Neutrophil (primary cell): ENCODE data around the gene TTLL9.

ENCODE experiments used
- H3K27ac ChIP-seq: fragments of 200-600 bp; sonication (generic); 2 replicates; pipeline ENCODE4 v1.5.1; 2016; ENCODE audit warnings: mild to moderate bottlenecking, moderate library complexity
- H3K27me3 ChIP-seq: fragments of 200-600 bp; sonication (generic); 2 replicates; pipeline ENCODE4 v1.6.0; 2016; ENCODE audit warnings: mild to moderate bottlenecking
- H3K36me3 ChIP-seq: fragments of 200-600 bp; sonication (generic); 2 replicates; pipeline ENCODE4 v1.5.1; 2017
- H3K4me1 ChIP-seq, 2 experiments: fragments of 200-600 bp in 1 of 2; sonication (generic) in 1 of 2; 1 replicate in 1 of 2; 2 replicates in 1 of 2; pipeline versions ENCODE4 v1.5.1 to v1.6.1; 2013 to 2016; ENCODE audit warnings: low read depth in 1 of 2, low read length in 1 of 2, mild to moderate bottlenecking in 1 of 2, moderate library complexity in 1 of 2; ENCODE audit not compliant: control insufficient read depth in 1 of 2, insufficient read depth in 1 of 2
- H3K4me3 ChIP-seq, 2 experiments: fragments of 200-600 bp in 1 of 2; sonication (generic) in 1 of 2; 1 replicate in 1 of 2; 2 replicates in 1 of 2; pipeline ENCODE4 v1.5.1; 2013 to 2016; ENCODE audit warnings: low read depth in 1 of 2, low read length in 1 of 2, mild to moderate bottlenecking in 1 of 2, moderate library complexity in 1 of 2
- H3K9me3 ChIP-seq: fragments of 200-600 bp; sonication (generic); 2 replicates; pipeline ENCODE4 v1.5.1; 2016
- CTCF ChIP-seq: fragments of 200-600 bp; sonication (generic); IDR thresholded peaks from 2 replicates; pipeline ENCODE4 v1.5.1; 2016; ENCODE audit warnings: antibody characterized with exemption

The TTLL9 gene

GRCh38 chr20:31871618-31871954 is 1.2 kb downstream of the TTLL9 start:
- H3K4me3 ChIP-seq: no peak overlapping the region
- H3K27ac ChIP-seq: no peak overlapping the region

GRCh38 chr20:31872406-31872805 is 2.0 kb downstream of the TTLL9 start:
- H3K4me3 ChIP-seq: no peak overlapping the region
- TF ChIP-seq CTCF: no peak

More at GRCh38 chr20:31871618-31871954, 1.2 kb downstream of the TTLL9 start:
- peaks cover 66% of the 10 kb centered on the region for H3K27me3 ChIP-seq
- no peaks in the 10 kb centered on the region for H3K9me3 ChIP-seq
- no peaks in the 10 kb centered on the region for H3K36me3 ChIP-seq
- no peak for TF ChIP-seq CTCF
- H3K4me1 ChIP-seq: peaks cover 11 to 29% of the 10 kb centered on the region in 2 experiments

GRCh38 chr20:31875671-31876070 is 5.2 kb downstream of the TTLL9 start:
- Histone ChIP-seq H3K27ac (no peak overlapping the region), H3K27me3 (peaks cover 43% of the 10 kb centered on the region), H3K36me3 (no peaks in the 10 kb centered on the region), H3K9me3 (no peaks in the 10 kb centered on the region), H3K4me1 (peaks cover 18 to 26% of the 10 kb centered on the region in 2 experiments), H3K4me3 (no peak overlapping the region)
- TF ChIP-seq CTCF: no peak

More at GRCh38 chr20:31872406-31872805, 2.0 kb downstream of the TTLL9 start:
- H3K9me3 ChIP-seq: no peaks in the 10 kb centered on the region
- peaks cover 58% of the 10 kb centered on the region for H3K27me3 ChIP-seq
- peaks cover 11 to 29% of the 10 kb centered on the region in 2 experiments for H3K4me1 ChIP-seq
- no peaks in the 10 kb centered on the region for H3K36me3 ChIP-seq
- no peak overlapping the region for H3K27ac ChIP-seq

GRCh38 chr20:31877684-31878083 is 7.2 kb downstream of the TTLL9 start:
- H3K4me1 ChIP-seq: peaks cover 18 to 23% of the 10 kb centered on the region in 2 experiments
- no peak for TF ChIP-seq CTCF
- H3K27ac ChIP-seq: no peak overlapping the region
- no peak overlapping the region for H3K4me3 ChIP-seq
- H3K9me3 ChIP-seq: no peaks in the 10 kb centered on the region
- H3K36me3 ChIP-seq: no peaks in the 10 kb centered on the region
- H3K27me3 ChIP-seq: peaks cover 22% of the 10 kb centered on the region

GRCh38 chr20:31879143-31879987 is 8.9 kb downstream of the TTLL9 start:
- H3K36me3 ChIP-seq: no peaks in the 10 kb centered on the region
- peak; percentile 18 for TF ChIP-seq CTCF
- no peaks in the 10 kb centered on the region for H3K9me3 ChIP-seq
- H3K4me1 ChIP-seq: peaks cover 18 to 23% of the 10 kb centered on the region in 2 experiments
- peaks cover 16% of the 10 kb centered on the region for H3K27me3 ChIP-seq
- H3K4me3 ChIP-seq: peak overlapping the region; percentile 82 to 93
- peak overlapping the region; percentile 57 for H3K27ac ChIP-seq
